Smooth muscle cell (in vitro differentiated cells): ENCODE results near the gene UBASH3B. TPM values are rescaled to one million over a fixed set of nuclear protein-coding genes. Genes with fewer than 3 reads are reported as not detected.

Experiments
- DNase-seq: peaks from one replicate; lab custom pipeline; 2025; ENCODE audit not compliant: unreplicated experiment; lab: John Stamatoyannopoulos, UW
- H2AFZ ChIP-seq: fragments of 200-600 bp; sonication (generic); 2 replicates; pipeline ENCODE4 v1.6.0; 2016; ENCODE audit warnings: antibody characterized with exemption, low read depth, mild to moderate bottlenecking
- H3F3A ChIP-seq: fragments of 200-600 bp; sonication (generic); 2 replicates; pipeline ENCODE4 v1.6.0; 2017; ENCODE audit warnings: antibody characterized with exemption, low read depth
- H3K27ac ChIP-seq: fragments of 200-600 bp; sonication (generic); 2 replicates; pipeline ENCODE4 v1.5.1; 2016; ENCODE audit warnings: low read depth, mild to moderate bottlenecking
- H3K27me3 ChIP-seq: fragments of 200-600 bp; sonication (generic); 2 replicates; pipeline ENCODE4 v1.6.1; 2016; ENCODE audit warnings: low read depth, mild to moderate bottlenecking
- H3K36me3 ChIP-seq: fragments of 200-600 bp; sonication (generic); 2 replicates; pipeline ENCODE4 v1.5.1; 2016; ENCODE audit warnings: low read depth
- H3K4me1 ChIP-seq: fragments of 200-600 bp; sonication (generic); 2 replicates; pipeline ENCODE4 v1.5.1; 2016; ENCODE audit warnings: low read depth
- H3K4me2 ChIP-seq: fragments of 200-600 bp; sonication (generic); 2 replicates; pipeline ENCODE4 v1.6.0; 2016; ENCODE audit warnings: mild to moderate bottlenecking
- H3K4me3 ChIP-seq: fragments of 200-600 bp; sonication (generic); 2 replicates; pipeline ENCODE4 v1.5.1; 2016; ENCODE audit warnings: mild to moderate bottlenecking
- H3K79me2 ChIP-seq: fragments of 200-600 bp; sonication (generic); 2 replicates; pipeline ENCODE4 v1.6.0; 2016; ENCODE audit warnings: low read depth, mild to moderate bottlenecking
- H3K9ac ChIP-seq: fragments of 200-600 bp; sonication (generic); 2 replicates; pipeline ENCODE4 v1.6.0; 2016; ENCODE audit warnings: low read depth
- H3K9me3 ChIP-seq: fragments of 200-600 bp; sonication (generic); replicated peaks from 2 replicates; pipeline ENCODE4 v1.5.1; 2016; ENCODE audit warnings: low read depth
- H4K20me1 ChIP-seq: fragments of 200-600 bp; sonication (generic); 2 replicates; pipeline ENCODE4 v1.6.0; 2016; ENCODE audit warnings: low read depth
- WGBS: methylation state at CpG from one replicate; pipeline ENCODE4 v1.1.7; 2016; ENCODE audit warnings: low lambda C conversion rate; 5-methylcytosine and 5-hydroxymethylcytosine counted together
- polyA plus RNA-seq: library from polyadenylated mRNA; unstranded; fragments of >200 nt; fragmentation: Nextera tagmentation; extraction: Ambion mirVana; gene quantifications from 2 replicates; pipeline ENCODE4 v1.2.1, GENCODE V29; 2016
- total RNA-seq: library from RNA; depleted of rRNA; stranded (reverse); fragments of >200 nt; gene quantifications from 2 replicates; pipeline ENCODE4 v1.2.3, GENCODE V29; 2014
- TF ChIP-seq, protein P1 (sequence below): fragments of 200-600 bp; sonication (generic); IDR thresholded peaks from 2 replicates; pipeline ENCODE4 v1.5.1; 2017; ENCODE audit warnings: borderline replicate concordance, mild to moderate bottlenecking, antibody characterized with exemption; ENCODE audit not compliant: insufficient read depth, poor library complexity, severe bottlenecking

UBASH3B gene
- total and polyA plus RNA-seq, 2 experiments from 2014 or later: 15.8 to 30.5 TPM

DNA sequence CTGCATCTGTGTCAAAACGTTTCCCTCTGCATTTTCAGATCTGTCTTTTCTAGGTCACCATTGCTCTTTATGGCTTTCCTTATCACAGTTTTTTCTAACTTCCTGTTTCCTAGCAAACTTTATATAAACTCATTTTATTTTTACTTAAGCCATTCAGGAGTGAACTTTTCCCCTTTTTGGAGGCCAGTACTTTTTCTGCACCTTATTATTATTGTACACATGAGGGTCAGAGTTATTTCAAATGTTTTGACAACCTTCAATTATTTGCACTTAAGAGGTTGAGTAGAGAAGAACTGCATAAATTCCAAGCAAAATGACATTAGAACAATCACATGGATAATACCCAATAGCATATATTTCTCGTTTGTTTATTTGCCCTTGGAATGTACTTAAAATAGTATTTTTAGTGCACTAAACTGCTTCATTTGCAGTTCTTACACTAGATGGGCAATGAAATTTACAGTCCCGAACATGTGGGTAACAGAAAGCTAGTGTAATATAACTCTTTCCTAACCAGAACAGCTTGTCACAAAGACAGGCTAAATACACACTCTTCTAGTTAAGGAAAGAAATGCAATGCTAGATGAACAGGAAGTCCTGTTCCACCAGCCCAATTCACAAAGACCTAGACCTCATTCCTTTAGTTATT, 79.5 kb downstream of the UBASH3B start:
- H3K27me3 ChIP-seq: peaks cover 4% of the 10 kb centered on the region
- 28% methylated on average over 3 of the region's 3 CpGs for WGBS
- H3K27ac ChIP-seq: peak overlapping the region; percentile 7
- H2AFZ ChIP-seq: no peak overlapping the region
- H3K4me1 ChIP-seq: peaks cover 17% of the 10 kb centered on the region
- no peaks in the 10 kb centered on the region for H3K9me3 ChIP-seq
- H3K79me2 ChIP-seq: no peaks in the 10 kb centered on the region
- H3K4me2 ChIP-seq: no peak overlapping the region
- H3F3A ChIP-seq: peaks cover 12% of the 10 kb centered on the region
- H4K20me1 ChIP-seq: peaks cover 5% of the 10 kb centered on the region
- no peak overlapping the region for H3K4me3 ChIP-seq
- no peak for DNase-seq
- H3K36me3 ChIP-seq: no peaks in the 10 kb centered on the region
- TF ChIP-seq, protein P1, sequence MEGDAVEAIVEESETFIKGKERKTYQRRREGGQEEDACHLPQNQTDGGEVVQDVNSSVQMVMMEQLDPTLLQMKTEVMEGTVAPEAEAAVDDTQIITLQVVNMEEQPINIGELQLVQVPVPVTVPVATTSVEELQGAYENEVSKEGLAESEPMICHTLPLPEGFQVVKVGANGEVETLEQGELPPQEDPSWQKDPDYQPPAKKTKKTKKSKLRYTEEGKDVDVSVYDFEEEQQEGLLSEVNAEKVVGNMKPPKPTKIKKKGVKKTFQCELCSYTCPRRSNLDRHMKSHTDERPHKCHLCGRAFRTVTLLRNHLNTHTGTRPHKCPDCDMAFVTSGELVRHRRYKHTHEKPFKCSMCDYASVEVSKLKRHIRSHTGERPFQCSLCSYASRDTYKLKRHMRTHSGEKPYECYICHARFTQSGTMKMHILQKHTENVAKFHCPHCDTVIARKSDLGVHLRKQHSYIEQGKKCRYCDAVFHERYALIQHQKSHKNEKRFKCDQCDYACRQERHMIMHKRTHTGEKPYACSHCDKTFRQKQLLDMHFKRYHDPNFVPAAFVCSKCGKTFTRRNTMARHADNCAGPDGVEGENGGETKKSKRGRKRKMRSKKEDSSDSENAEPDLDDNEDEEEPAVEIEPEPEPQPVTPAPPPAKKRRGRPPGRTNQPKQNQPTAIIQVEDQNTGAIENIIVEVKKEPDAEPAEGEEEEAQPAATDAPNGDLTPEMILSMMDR: no peak
- H3K9ac ChIP-seq: no peak overlapping the region

DNA sequence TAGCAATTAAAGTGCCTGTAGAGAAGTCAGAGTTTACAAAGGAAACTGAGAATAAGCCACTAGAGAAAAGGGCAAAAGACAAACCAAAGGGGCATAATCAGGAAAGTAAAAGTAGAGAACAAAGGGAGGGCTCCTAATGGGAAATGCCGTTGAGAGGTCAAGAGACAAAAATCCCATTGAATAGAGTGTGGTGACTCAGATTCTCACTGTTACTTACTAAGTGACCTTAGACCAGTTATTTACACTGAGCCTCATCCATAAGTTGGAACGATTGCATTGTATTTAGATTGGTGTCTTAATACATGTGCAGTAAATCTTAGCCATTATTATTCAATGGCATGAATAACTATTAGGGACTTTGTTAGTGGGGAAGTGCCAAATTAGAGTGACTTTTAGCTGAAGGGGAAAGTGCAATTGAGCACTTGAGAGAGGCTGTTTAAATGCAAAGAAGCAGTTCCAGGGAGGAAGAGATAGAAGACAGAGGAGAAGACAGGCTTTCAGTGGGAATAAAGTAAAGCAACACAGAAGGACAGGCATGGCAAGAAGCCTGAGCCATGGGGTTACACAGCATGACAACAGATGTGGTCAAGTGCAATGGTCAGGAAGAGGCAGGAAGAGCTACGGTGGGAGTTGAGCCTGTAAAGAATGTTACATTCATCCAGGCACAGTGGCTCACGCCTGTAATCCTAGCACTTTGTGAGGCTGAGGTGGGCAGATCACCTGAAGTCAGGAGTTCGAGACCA, 82.6 kb downstream of the UBASH3B start:
- TF ChIP-seq, protein P1: no peak
- H3K9me3 ChIP-seq: no peaks in the 10 kb centered on the region
- peaks cover under 1% of the 10 kb centered on the region for H3K79me2 ChIP-seq
- H3K36me3 ChIP-seq: no peaks in the 10 kb centered on the region
- no peak overlapping the region for H3K4me3 ChIP-seq
- H2AFZ ChIP-seq: no peak overlapping the region
- H3K4me1 ChIP-seq: peaks cover 8% of the 10 kb centered on the region
- H3K27me3 ChIP-seq: peaks cover 4% of the 10 kb centered on the region
- H3K27ac ChIP-seq: no peak overlapping the region
- no peak overlapping the region for H3K9ac ChIP-seq
- WGBS: 63% methylated on average over 5 of the region's 5 CpGs
- no peak for DNase-seq
- no peak overlapping the region for H3K4me2 ChIP-seq
- H3F3A ChIP-seq: peaks cover 5% of the 10 kb centered on the region
- peaks cover 5% of the 10 kb centered on the region for H4K20me1 ChIP-seq

DNA sequence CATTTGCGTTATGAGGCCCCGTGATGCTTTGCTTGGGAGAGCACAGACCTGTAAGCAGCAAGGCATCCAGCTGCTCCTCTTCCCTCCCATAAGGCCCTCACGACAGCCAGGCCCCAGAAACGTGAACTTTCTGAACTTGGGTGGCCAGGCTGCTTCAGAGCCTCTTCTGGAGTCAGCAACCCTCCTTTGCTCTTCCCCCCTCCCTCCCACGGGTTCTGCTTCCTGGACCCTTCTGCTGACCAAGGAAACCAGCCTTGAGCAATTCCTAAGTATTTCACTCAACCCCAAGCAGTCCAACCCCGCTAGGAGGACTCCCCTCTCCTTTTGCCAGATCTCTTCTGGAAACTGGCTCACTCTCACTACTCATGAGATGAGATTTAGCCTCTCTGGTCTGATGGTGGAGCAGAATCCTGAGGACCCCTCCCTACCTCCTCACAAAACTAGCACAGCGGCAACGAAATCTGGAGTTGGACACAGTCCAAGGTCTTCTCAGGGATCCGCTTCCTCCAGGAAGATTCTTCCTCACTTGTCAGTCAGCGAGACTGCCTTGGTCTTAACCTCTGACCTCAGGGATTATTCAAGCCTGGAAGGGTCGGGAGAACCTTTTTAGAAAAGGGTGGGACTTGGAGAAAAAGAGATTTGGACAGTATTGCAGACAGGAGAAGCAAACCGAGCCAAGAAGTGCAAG, 86.2 kb downstream of the UBASH3B start:
- Histone ChIP-seq H3K4me3 (no peak overlapping the region), H3K4me1 (peaks cover 10% of the 10 kb centered on the region), H3K36me3 (no peaks in the 10 kb centered on the region), H3F3A (peaks cover 5% of the 10 kb centered on the region), H3K4me2 (peak overlapping the region; percentile 5), H3K79me2 (peaks cover 8% of the 10 kb centered on the region), H3K27ac (peak overlapping the region; percentile 64), H3K9me3 (no peaks in the 10 kb centered on the region), H4K20me1 (peaks cover 9% of the 10 kb centered on the region), H3K27me3 (peaks cover 4% of the 10 kb centered on the region), H2AFZ (no peak overlapping the region), H3K9ac (no peak overlapping the region)
- TF ChIP-seq, protein P1: no peak
- 45% methylated on average over 11 of the region's 12 CpGs for WGBS
- no peak for DNase-seq
